ENCODE measurements around the gene PAK2.

DNA sequence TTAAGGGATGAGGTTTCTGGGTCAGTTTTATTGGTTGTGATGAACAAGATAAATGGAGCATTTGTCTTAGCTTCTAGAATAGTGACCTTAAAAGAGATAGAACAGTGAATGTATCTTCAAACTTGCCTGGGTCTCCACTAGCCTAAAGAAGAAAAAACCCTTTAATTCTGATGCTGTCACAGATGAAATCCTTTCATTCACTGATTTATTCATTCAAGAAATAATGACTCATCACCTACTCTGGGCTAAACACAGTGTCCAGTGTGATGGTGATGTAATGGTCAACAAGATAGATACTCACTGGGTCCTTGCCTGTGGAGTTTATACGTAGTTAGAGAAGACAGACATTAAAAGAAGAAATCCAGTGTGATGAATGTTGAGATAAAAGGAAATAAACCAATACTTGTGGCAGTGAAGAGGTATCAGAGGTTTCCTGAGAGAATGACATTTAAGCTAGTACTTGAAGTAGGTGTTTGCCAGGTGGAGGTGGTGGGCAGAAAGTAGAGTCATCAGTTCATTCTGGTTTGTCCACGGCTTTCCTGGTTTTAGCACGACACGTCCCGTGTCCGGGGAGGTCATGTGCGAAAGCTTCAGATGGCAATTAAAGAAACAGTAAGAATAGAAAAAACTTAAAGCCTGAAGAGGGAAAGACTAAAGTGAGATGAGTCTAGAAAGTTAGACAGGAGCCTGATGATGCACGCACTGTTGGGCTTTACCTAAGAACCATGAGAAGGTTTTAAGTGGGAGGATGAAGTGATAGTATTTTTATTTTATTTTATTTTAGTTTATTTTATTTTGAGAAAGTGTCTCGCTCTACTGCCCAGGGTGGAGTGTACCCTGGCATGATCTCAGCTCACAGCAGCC, 18.5 kb downstream of the PAK2 start:
- TF ChIP-seq CTCF (IDR thresholded peaks at IDR 0.05 in 8 of 11, conservative IDR thresholded peaks at IDR 0.05 in 3 of 11) (no peak), POLR2AphosphoS5 (IDR thresholded peaks at IDR 0.05) (no peak)
